K562 (cell line): ENCODE measurements around the gene SFSWAP. TPM values are rescaled to one million over a fixed set of nuclear protein-coding genes. Genes with fewer than 3 reads are reported as not detected.
A peak's percentile ranks its signal among the peaks of the same experiment; 100 is the strongest.

Source experiments
- ATAC-seq: fragments of 200-7000 bp; cut with Tn5 transposase; 3 replicates; pipeline ENCODE4 v1.9.1; 2020; ENCODE audit warnings: moderate library complexity
- BruUV-seq: library from RNA; stranded (reverse); fragments of 400-500 nt; replicated peaks from 2 replicates; lab custom pipeline; 2021; lab: Mats Ljungman, UMichigan
- CTCF ChIA-PET: fragments of 300-600 bp; formaldehyde crosslinking; extraction: SDS; loops from one replicate; lab custom pipeline; 2021; ENCODE audit warnings: low intra/inter-chr PET ratio; lab: Yijun Ruan, JAX
- POLR2A ChIA-PET: fragments of 300-600, 350-650 bp; sonication (Branson Sonifier 250); formaldehyde crosslinking; extraction: SDS; loops from one replicate; lab custom pipeline; 2021; ENCODE audit warnings: antibody characterized with exemption, inconsistent platforms; lab: Yijun Ruan, JAX
- DNase-seq, 4 experiments: peaks; one replicate each; pipeline versions ENCODE4 v3.0.0 to v3.0.0-alpha.2; 2011 to 2018; ENCODE audit warnings: low spot score in 3 of 4, mixed read lengths in 3 of 4; ENCODE audit errors: extremely low read depth in 1 of 4
- FAIRE-seq: peaks from 2 replicates; lab custom pipeline; 2011; peaks lifted over from hg19 to GRCh38; lab: Jason Lieb, UNC
- H2AFZ ChIP-seq: 2 replicates; pipeline ENCODE4 v1.6.0; 2011; ENCODE audit warnings: low read depth, low read length, control low read depth, inconsistent platforms
- H3K27ac ChIP-seq: fragments of 200-600 bp; 3 replicates; pipeline ENCODE4 v1.8.0; 2011; ENCODE audit warnings: low read depth, mild to moderate bottlenecking, control low read depth, inconsistent platforms, low read length, moderate library complexity, mixed read lengths; ENCODE audit errors: extremely low read depth
- H3K27me3 ChIP-seq, 2 experiments: fragments of 300-600 bp in 1 of 2; 2 replicates in 1 of 2; 3 replicates in 1 of 2; pipeline versions ENCODE4 v1.6.0 to v1.8.0; 2011; ENCODE audit warnings: inconsistent platforms in 2 of 2, low read length in 2 of 2, mild to moderate bottlenecking in 1 of 2, mixed read lengths in 1 of 2, moderate library complexity in 1 of 2; ENCODE audit not compliant: control insufficient read depth in 2 of 2, insufficient read depth in 2 of 2
- H3K36me3 ChIP-seq: fragments of 300-600 bp; 3 replicates; pipeline ENCODE4 v1.8.0; 2011; ENCODE audit warnings: mild to moderate bottlenecking, low read length, inconsistent platforms; ENCODE audit not compliant: control insufficient read depth, insufficient read depth
- H3K4me1 ChIP-seq, 2 experiments: fragments of 200-600 bp in 1 of 2; replicated peaks in 1 of 2; 2 replicates in 1 of 2; 3 replicates in 1 of 2; pipeline versions ENCODE4 v1.5.1 to v1.8.0; 2011; ENCODE audit warnings: inconsistent platforms in 2 of 2, low read length in 2 of 2, mild to moderate bottlenecking in 1 of 2, mixed read lengths in 1 of 2, moderate library complexity in 1 of 2; ENCODE audit not compliant: control insufficient read depth in 2 of 2, insufficient read depth in 2 of 2
- H3K4me2 ChIP-seq: 2 replicates; pipeline ENCODE4 v1.6.1; 2011; ENCODE audit warnings: low read length, control low read depth, inconsistent platforms, mixed read lengths; ENCODE audit not compliant: insufficient read depth
- H3K4me3 ChIP-seq: fragments of 200-600 bp; sonication (generic), shearing (Covaris generic); 2 replicates; pipeline ENCODE4 v1.5.1; 2016; ENCODE audit warnings: control low read depth, inconsistent platforms
- H3K79me2 ChIP-seq: fragments of 200-600 bp; 3 replicates; pipeline ENCODE4 v1.8.0; 2011; ENCODE audit warnings: low read length, inconsistent platforms; ENCODE audit not compliant: control insufficient read depth, insufficient read depth
- H3K9ac ChIP-seq, 2 experiments: 2 replicates each; pipeline versions ENCODE4 v1.6.0 to v1.6.1; 2011; ENCODE audit warnings: low read depth in 2 of 2, low read length in 2 of 2, control low read depth in 1 of 2, inconsistent platforms in 1 of 2, mild to moderate bottlenecking in 1 of 2, mixed read lengths in 1 of 2; ENCODE audit not compliant: insufficient read depth in 1 of 2
- H3K9me1 ChIP-seq: one replicate; pipeline ENCODE4 v1.6.0; 2011; ENCODE audit warnings: inconsistent platforms, mild to moderate bottlenecking, low read length, moderate library complexity; ENCODE audit not compliant: control insufficient read depth, insufficient read depth
- H3K9me3 ChIP-seq: replicated peaks from 2 replicates; pipeline ENCODE4 v1.5.1; 2011; ENCODE audit warnings: low read depth, low read length, inconsistent platforms; ENCODE audit not compliant: control insufficient read depth, insufficient read depth
- H4K20me1 ChIP-seq: replicated peaks from 2 replicates; pipeline ENCODE4 v1.6.1; 2011; ENCODE audit warnings: low read length, inconsistent platforms, mixed read lengths; ENCODE audit not compliant: control insufficient read depth, insufficient read depth
- FOXK2 ChIP-seq, 2 experiments: fragments of 450-650 bp; IDR thresholded peaks in 1 of 2; conservative IDR thresholded peaks in 1 of 2; 2 replicates each; pipeline ENCODE4 v1.6.1; 2016; ENCODE audit warnings: low read depth in 2 of 2, mild to moderate bottlenecking in 1 of 2
- GTF2B ChIP-seq: IDR thresholded peaks from 2 replicates; pipeline ENCODE4 v1.6.1; 2011; ENCODE audit not compliant: insufficient read length; ENCODE audit errors: extremely low read depth
- GTF2F1 ChIP-seq: IDR thresholded peaks from 2 replicates; pipeline ENCODE4 v1.6.1; 2011; ENCODE audit warnings: low read depth, low read length, improper control_type of control experiment
- KDM2B ChIP-seq: fragments of 250-450 bp; sonication (Bioruptor Pico); IDR thresholded peaks from 2 replicates; pipeline ENCODE4 v1.8.0; 2021; ENCODE audit warnings: mild to moderate bottlenecking, moderate library complexity
- KLF16 ChIP-seq: IDR thresholded peaks from 2 replicates; pipeline ENCODE4 v1.6.1; 2016; ENCODE audit warnings: antibody characterized with exemption
- MEIS2 ChIP-seq: fragments of 450-650 bp; IDR thresholded peaks from 2 replicates; pipeline ENCODE4 v1.6.1; 2014; ENCODE audit warnings: mild to moderate bottlenecking; ENCODE audit not compliant: partially characterized antibody
- POLR2B ChIP-seq: fragments of 450-650 bp; IDR thresholded peaks from 2 replicates; pipeline ENCODE4 v1.6.1; 2018; ENCODE audit warnings: low read depth; ENCODE audit not compliant: partially characterized antibody
- POLR2G ChIP-seq: fragments of 200-400 bp; formaldehyde crosslinking; IDR thresholded peaks from 2 replicates; pipeline ENCODE4 v1.6.1; 2017; ENCODE audit warnings: low read depth, mild to moderate bottlenecking, antibody characterized with exemption, low read length, moderate library complexity
- PTRF ChIP-seq: fragments of 450-650 bp; IDR thresholded peaks from 2 replicates; pipeline ENCODE4 v1.6.1; 2016; ENCODE audit warnings: mild to moderate bottlenecking, missing genetic modification characterization, missing compliant biosample characterization
- RBFOX2 ChIP-seq: fragments of 200-400 bp; formaldehyde crosslinking; IDR thresholded peaks from 2 replicates; pipeline ENCODE4 v1.6.1; 2017; ENCODE audit warnings: low read depth, mild to moderate bottlenecking, low read length, moderate library complexity
- SIRT6 ChIP-seq: IDR thresholded peaks from one replicate; pipeline ENCODE4 v1.6.1; 2012; ENCODE audit warnings: low read depth, mild to moderate bottlenecking, control low read depth, inconsistent platforms, low read length, moderate library complexity
- WHSC1 ChIP-seq: IDR thresholded peaks from one replicate; pipeline ENCODE4 v1.6.1; 2012; ENCODE audit warnings: low read length, control low read depth, inconsistent platforms
- ZNF347 ChIP-seq: fragments of 450-650 bp; formaldehyde crosslinking; IDR thresholded peaks from 2 replicates; pipeline ENCODE4 v1.4.0; 2020; ENCODE audit warnings: low read depth, mild to moderate bottlenecking, moderate library complexity
- WGBS: fragments of 100-300 bp; shearing (Covaris generic); methylation state at CpG from one replicate; pipeline ENCODE4 v1.1.6; 2016; ENCODE audit warnings: low coverage, mixed read lengths; ENCODE audit not compliant: insufficient coverage; ENCODE audit errors: missing lambda C conversion rate; 5-methylcytosine and 5-hydroxymethylcytosine counted together
- in situ Hi-C: fragments of 300-500 bp; cut with MboI; formaldehyde crosslinking; loops from 4 replicates; pipeline ENCODE4 v1.15.0; 2018; ENCODE audit warnings: inconsistent platforms, mixed read lengths
- intact Hi-C: fragments of 100-400 bp; cut with micrococcal nuclease; formaldehyde crosslinking; loops from 2 replicates; pipeline ENCODE4 v1.14.2; 2022
- polyA plus RNA-seq, 8 experiments: library from polyadenylated mRNA; depleted of rRNA in 4 of 8; stranded (reverse) in 5 of 8; unstranded in 3 of 8; fragments of >200 nt; fragmentation: Nextera tagmentation in 2 of 8; fragmentation: Illumina TruSeq in 1 of 8; extraction: Ambion mirVana in 2 of 8; extraction: Trizol in 1 of 8; gene quantifications; 2 replicates each; pipeline versions ENCODE4 v1.2.1 to v1.2.3, GENCODE V29; 2011 to 2014; ENCODE audit warnings: inconsistent platforms in 1 of 8, missing spikeins in 1 of 8
- total RNA-seq, 7 experiments: library from RNA; depleted of rRNA in 6 of 7; stranded (reverse); fragments of >200 nt in 6 of 7; fragmentation: Illumina TruSeq in 2 of 7; extraction: Trizol in 2 of 7; gene quantifications; 2 replicates each; pipeline versions ENCODE4 v1.2.1 to v1.2.3, GENCODE V29; 2011 to 2021; ENCODE audit warnings: low replicate concordance in 1 of 7
- TF ChIP-seq, protein P1 (sequence below), 2 experiments: fragments of 450-650 bp; IDR thresholded peaks; 2 replicates each; pipeline ENCODE4 v1.6.1; 2018; ENCODE audit warnings: mild to moderate bottlenecking in 2 of 2, low read depth in 1 of 2; ENCODE audit not compliant: partially characterized antibody in 2 of 2
- TF ChIP-seq, protein P2 (sequence below), 2 experiments: IDR thresholded peaks in 1 of 2; conservative IDR thresholded peaks in 1 of 2; 2 replicates each; pipeline ENCODE4 v1.6.1; 2016; ENCODE audit warnings: low read depth in 2 of 2, mild to moderate bottlenecking in 1 of 2, missing compliant biosample characterization in 1 of 2, missing genetic modification characterization in 1 of 2, moderate library complexity in 1 of 2

Gene SFSWAP
- total and polyA plus RNA-seq, 9 of the 15 experiments (the other 6 are each of a cell fraction or from before 2014, with no cell fraction given): 2.4 to 60.4 (median 32.6) TPM

DNA sequence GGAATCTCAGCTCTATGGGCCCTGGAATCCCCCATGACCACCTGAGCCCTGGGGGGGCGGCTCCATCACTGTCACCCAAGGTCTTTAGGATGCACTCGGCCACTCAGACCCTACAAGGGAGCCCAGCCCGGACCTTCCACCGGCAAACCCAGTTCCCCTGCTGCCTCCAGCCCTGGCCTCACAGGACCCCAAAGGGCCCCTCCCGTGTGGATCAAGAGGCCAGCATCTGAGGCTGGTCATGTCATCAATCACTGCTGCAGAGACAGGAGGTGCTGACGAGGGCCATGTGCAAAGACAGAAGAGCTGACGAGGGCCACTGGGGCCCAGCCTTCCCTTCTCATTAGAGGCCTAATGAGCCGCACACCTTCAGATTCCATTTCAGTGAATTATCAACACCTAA, 39.0 kb upstream of the SFSWAP start:
- Histone ChIP-seq H3K36me3 (no peaks in the 10 kb centered on the region), H2AFZ (no peak overlapping the region), H3K9me3 (no peaks in the 10 kb centered on the region), H3K27ac (no peak overlapping the region), H3K27me3 (peaks cover 22 to 37% of the 10 kb centered on the region in 2 experiments; a peak in 4 of 5 replicates), H3K9me1 (peaks cover 3% of the 10 kb centered on the region), H4K20me1 (no peaks in the 10 kb centered on the region; the same call in 1 of the 2 replicates), H3K4me3 (no peak overlapping the region), H3K4me2 (no peak overlapping the region), H3K9ac (no peak overlapping the region), H3K79me2 (no peaks in the 10 kb centered on the region), H3K4me1 (peaks cover 0 to 7% of the 10 kb centered on the region in 2 experiments; a peak in 1 of 5 replicates)
- ChIA-PET CTCF (no interaction called here), POLR2A (interaction anchor here (0.7 kb wide), 1 partner anchor 32 kb away, joined by 5 read pairs; no protein-coding TSS in a partner anchor)
- intact Hi-C loops (no loop called here), in situ Hi-C loops (loop anchor here (10.0 kb wide), 1 partner anchor 1597 kb away; no protein-coding TSS in a partner anchor)
- 3% methylated on average over 8 of the region's 8 CpGs for WGBS
- DNase-seq (no peak), ATAC-seq (peak; percentile 22; the same call in 1 of the 3 replicates), FAIRE-seq (no peak)
- no TSS peak for BruUV-seq
- TF ChIP-seq ZNF347 (CRISPR knock-in tag) (no peak), PTRF (no peak), MEIS2 (peak; percentile 73), WHSC1 (no peak), POLR2G (0 out of 2 replicates have a peak, but pooled peaks have one; percentile 31), GTF2F1 (no peak), RBFOX2 (0 out of 2 replicates have a peak, but pooled peaks have one; percentile 7), SIRT6 (no peak), GTF2B (no peak), KLF16 (no peak), KDM2B (CRISPR knock-in tag) (no peak), POLR2B (no peak), FOXK2 (conservative IDR thresholded peaks at IDR 0.05 in 1 of 2, IDR thresholded peaks at IDR 0.05 in 1 of 2; ENCODE audit: low read depth in 2 of 2) (no peak)
- TF ChIP-seq, protein P1, sequence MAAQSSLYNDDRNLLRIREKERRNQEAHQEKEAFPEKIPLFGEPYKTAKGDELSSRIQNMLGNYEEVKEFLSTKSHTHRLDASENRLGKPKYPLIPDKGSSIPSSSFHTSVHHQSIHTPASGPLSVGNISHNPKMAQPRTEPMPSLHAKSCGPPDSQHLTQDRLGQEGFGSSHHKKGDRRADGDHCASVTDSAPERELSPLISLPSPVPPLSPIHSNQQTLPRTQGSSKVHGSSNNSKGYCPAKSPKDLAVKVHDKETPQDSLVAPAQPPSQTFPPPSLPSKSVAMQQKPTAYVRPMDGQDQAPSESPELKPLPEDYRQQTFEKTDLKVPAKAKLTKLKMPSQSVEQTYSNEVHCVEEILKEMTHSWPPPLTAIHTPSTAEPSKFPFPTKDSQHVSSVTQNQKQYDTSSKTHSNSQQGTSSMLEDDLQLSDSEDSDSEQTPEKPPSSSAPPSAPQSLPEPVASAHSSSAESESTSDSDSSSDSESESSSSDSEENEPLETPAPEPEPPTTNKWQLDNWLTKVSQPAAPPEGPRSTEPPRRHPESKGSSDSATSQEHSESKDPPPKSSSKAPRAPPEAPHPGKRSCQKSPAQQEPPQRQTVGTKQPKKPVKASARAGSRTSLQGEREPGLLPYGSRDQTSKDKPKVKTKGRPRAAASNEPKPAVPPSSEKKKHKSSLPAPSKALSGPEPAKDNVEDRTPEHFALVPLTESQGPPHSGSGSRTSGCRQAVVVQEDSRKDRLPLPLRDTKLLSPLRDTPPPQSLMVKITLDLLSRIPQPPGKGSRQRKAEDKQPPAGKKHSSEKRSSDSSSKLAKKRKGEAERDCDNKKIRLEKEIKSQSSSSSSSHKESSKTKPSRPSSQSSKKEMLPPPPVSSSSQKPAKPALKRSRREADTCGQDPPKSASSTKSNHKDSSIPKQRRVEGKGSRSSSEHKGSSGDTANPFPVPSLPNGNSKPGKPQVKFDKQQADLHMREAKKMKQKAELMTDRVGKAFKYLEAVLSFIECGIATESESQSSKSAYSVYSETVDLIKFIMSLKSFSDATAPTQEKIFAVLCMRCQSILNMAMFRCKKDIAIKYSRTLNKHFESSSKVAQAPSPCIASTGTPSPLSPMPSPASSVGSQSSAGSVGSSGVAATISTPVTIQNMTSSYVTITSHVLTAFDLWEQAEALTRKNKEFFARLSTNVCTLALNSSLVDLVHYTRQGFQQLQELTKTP (IDR thresholded peaks at IDR 0.05; ENCODE audit: low read depth in 1 of 2, partially characterized antibody in 2 of 2): no peak
- TF ChIP-seq, protein P2, sequence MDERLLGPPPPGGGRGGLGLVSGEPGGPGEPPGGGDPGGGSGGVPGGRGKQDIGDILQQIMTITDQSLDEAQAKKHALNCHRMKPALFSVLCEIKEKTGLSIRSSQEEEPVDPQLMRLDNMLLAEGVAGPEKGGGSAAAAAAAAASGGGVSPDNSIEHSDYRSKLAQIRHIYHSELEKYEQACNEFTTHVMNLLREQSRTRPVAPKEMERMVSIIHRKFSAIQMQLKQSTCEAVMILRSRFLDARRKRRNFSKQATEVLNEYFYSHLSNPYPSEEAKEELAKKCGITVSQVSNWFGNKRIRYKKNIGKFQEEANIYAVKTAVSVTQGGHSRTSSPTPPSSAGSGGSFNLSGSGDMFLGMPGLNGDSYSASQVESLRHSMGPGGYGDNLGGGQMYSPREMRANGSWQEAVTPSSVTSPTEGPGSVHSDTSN (CRISPR knock-in tag; IDR thresholded peaks at IDR 0.05; ENCODE audit: low read depth): no peak
- TF ChIP-seq, protein P2 (tag; conservative IDR thresholded peaks at IDR 0.05; ENCODE audit: low read depth): peak; percentile 35; the same call in 1 of the 2 replicates
